ENCODE data around the gene TXNDC11.

Gene TXNDC11

GRCh38 chr16:11662582-11662981 lies 80.1 kb downstream of the TXNDC11 start:
- no peak for FAIRE-seq
- no peak for DNase-seq (ENCODE audit: low spot score)

- FAIRE-seq (no peak), DNase-seq (ENCODE audit: low spot score) (no peak)
Measured at GRCh38 chr16:11660565-11660964, 82.1 kb downstream of the TXNDC11 start.

- FAIRE-seq, result no peak
- DNase-seq (ENCODE audit: low spot score), result no peak
Measured at GRCh38 chr16:11658896-11659708, 83.6 kb downstream of the TXNDC11 start.

GRCh38 chr16:11657556-11657955 lies 85.1 kb downstream of the TXNDC11 start:
- no peak for DNase-seq (ENCODE audit: low spot score)
- no peak for FAIRE-seq

- DNase-seq (ENCODE audit: low spot score) (no peak), FAIRE-seq (no peak)
Measured at GRCh38 chr16:11655655-11656054, 87.0 kb downstream of the TXNDC11 start.

GRCh38 chr16:11651796-11652195 lies 90.9 kb downstream of the TXNDC11 start:
- DNase-seq (ENCODE audit: low spot score) (no peak), FAIRE-seq (no peak)

GRCh38 chr16:11650641-11651591 lies 91.7 kb downstream of the TXNDC11 start:
- FAIRE-seq (no peak), DNase-seq (ENCODE audit: low spot score) (no peak)

GRCh38 chr16:11649276-11649675 lies 93.4 kb downstream of the TXNDC11 start:
- DNase-seq (ENCODE audit: low spot score), result no peak
- no peak for FAIRE-seq

GRCh38 chr16:11642765-11643116 lies 99.9 kb downstream of the TXNDC11 start:
- no peak for DNase-seq (ENCODE audit: low spot score)
- FAIRE-seq, result no peak

- DNase-seq (ENCODE audit: low spot score) (peak; percentile 71), FAIRE-seq (no peak)
Measured at GRCh38 chr16:11640987-11641817, 101.5 kb downstream of the TXNDC11 start.

GRCh38 chr16:11639925-11640899 lies 102.4 kb downstream of the TXNDC11 start:
- FAIRE-seq, result peak; percentile 29
- peak; percentile 94 for DNase-seq (ENCODE audit: low spot score)

GRCh38 chr16:11639008-11639562 lies 103.6 kb downstream of the TXNDC11 start:
- DNase-seq (ENCODE audit: low spot score) (no peak), FAIRE-seq (no peak)

GRCh38 chr16:11638140-11638539 lies 104.5 kb downstream of the TXNDC11 start:
- no peak for DNase-seq (ENCODE audit: low spot score)
- no peak for FAIRE-seq

GRCh38 chr16:11637320-11637719 lies 105.3 kb downstream of the TXNDC11 start:
- FAIRE-seq (no peak), DNase-seq (ENCODE audit: low spot score) (no peak)

GRCh38 chr16:11636172-11636721 lies 106.4 kb downstream of the TXNDC11 start:
- no peak for DNase-seq (ENCODE audit: low spot score)
- no peak for FAIRE-seq

GRCh38 chr16:11635679-11636171 lies 106.9 kb downstream of the TXNDC11 start:
- FAIRE-seq, result no peak
- DNase-seq (ENCODE audit: low spot score), result no peak

GRCh38 chr16:11635113-11635652 lies 107.5 kb downstream of the TXNDC11 start:
- no peak for FAIRE-seq
- DNase-seq (ENCODE audit: low spot score), result no peak

GRCh38 chr16:11634312-11634711 lies 108.3 kb downstream of the TXNDC11 start:
- FAIRE-seq, result no peak
- DNase-seq (ENCODE audit: low spot score), result no peak

GRCh38 chr16:11633113-11633512 lies 109.5 kb downstream of the TXNDC11 start:
- FAIRE-seq, result no peak

More at GRCh38 chr16:11633113-11633512, 109.5 kb downstream of the TXNDC11 start:
- DNase-seq (ENCODE audit: low spot score), result no peak

All from RCC 7860 (cell line).